HPDE6-E6E7 (cell line): ENCODE data around the gene PRAC2.

Experiments used
- DNase-seq: peaks from one replicate; pipeline ENCODE4 v3.0.0; 2011; ENCODE audit warnings: missing footprints; ENCODE audit errors: extremely low spot score

PRAC2 gene

GRCh38 chr17:48734333-48735061 is 11.5 kb downstream of the PRAC2 start:
- no peak for DNase-seq

GRCh38 chr17:48735062-48735351 is 12.0 kb downstream of the PRAC2 start:
- DNase-seq = no peak

- DNase-seq = no peak
These were observed 14.5 kb downstream of the PRAC2 start for GRCh38 chr17:48737330-48738043.

GRCh38 chr17:48738424-48738802 is 15.4 kb downstream of the PRAC2 start:
- DNase-seq = no peak

GRCh38 chr17:48738803-48739526 is 16.0 kb downstream of the PRAC2 start:
- DNase-seq = no peak

GRCh38 chr17:48740537-48740936 is 17.6 kb downstream of the PRAC2 start:
- DNase-seq = no peak

GRCh38 chr17:48745381-48746275 is 22.6 kb downstream of the PRAC2 start:
- no peak for DNase-seq

GRCh38 chr17:48746916-48747444 is 24.0 kb downstream of the PRAC2 start:
- DNase-seq = no peak

GRCh38 chr17:48747445-48748363 is 24.7 kb downstream of the PRAC2 start:
- DNase-seq = no peak

- DNase-seq = no peak
These were observed 26.0 kb downstream of the PRAC2 start for GRCh38 chr17:48748718-48749566.

GRCh38 chr17:48749621-48750553 is 26.9 kb downstream of the PRAC2 start:
- DNase-seq = no peak

- no peak for DNase-seq
These were observed 28.2 kb downstream of the PRAC2 start for GRCh38 chr17:48751172-48751571.

GRCh38 chr17:48751733-48752398 is 28.9 kb downstream of the PRAC2 start:
- DNase-seq = no peak

GRCh38 chr17:48752399-48753288 is 29.7 kb downstream of the PRAC2 start:
- DNase-seq = no peak

GRCh38 chr17:48753794-48754499 is 31.0 kb downstream of the PRAC2 start:
- no peak for DNase-seq
